IMR-90 (cell line): Measurements from ENCODE around the gene FAM168A. TPM values are rescaled to one million over a fixed set of nuclear protein-coding genes. Genes with fewer than 3 reads are reported as not detected.

ENCODE experiments used
- ATAC-seq: fragments of 200-7000 bp; cut with Tn5 transposase; 2 replicates; pipeline ENCODE4 v1.9.1; 2020; ENCODE audit warnings: low read depth, mild to moderate bottlenecking, moderate library complexity
- BruUV-seq: library from RNA; stranded (reverse); fragments of 400-500 nt; replicated peaks from 2 replicates; lab custom pipeline; 2021; lab: Mats Ljungman, UMichigan
- CTCF ChIA-PET: fragments of 300-600 bp; formaldehyde crosslinking; extraction: SDS; loops from one replicate; lab custom pipeline; 2021; ENCODE audit warnings: antibody characterized with exemption; lab: Yijun Ruan, JAX
- POLR2A ChIA-PET: fragments of 300-600 bp; sonication (Branson Sonifier 250); formaldehyde crosslinking; loops from one replicate; lab custom pipeline; 2022; ENCODE audit warnings: antibody characterized with exemption; ENCODE audit not compliant: unreplicated experiment; lab: Charles Lee
- DNase-seq: peaks from one replicate; pipeline ENCODE4 v3.0.0; 2013
- H2AFZ ChIP-seq: replicated peaks from 2 replicates; pipeline ENCODE3; 2013; ENCODE audit warnings: low read length, mild to moderate bottlenecking; ENCODE audit not compliant: poor library complexity
- H2AK5ac ChIP-seq: 2 replicates; pipeline ENCODE4 v1.6.1; 2013; ENCODE audit warnings: low read depth, low read length, inconsistent platforms
- H2AK9ac ChIP-seq: replicated peaks from 2 replicates; pipeline ENCODE3; 2013; ENCODE audit warnings: mild to moderate bottlenecking, low read depth, low read length, moderate library complexity; ENCODE audit not compliant: poor library complexity
- H2BK120ac ChIP-seq: 2 replicates; pipeline ENCODE4 v1.6.1; 2013; ENCODE audit warnings: low read depth, low read length, inconsistent platforms
- H2BK15ac ChIP-seq: 3 replicates; pipeline ENCODE4 v1.6.1; 2013; ENCODE audit warnings: low read depth, low read length, inconsistent platforms
- H2BK20ac ChIP-seq: 2 replicates; pipeline ENCODE4 v1.6.1; 2013; ENCODE audit warnings: low read depth, mild to moderate bottlenecking, inconsistent platforms, low read length, moderate library complexity
- H2BK5ac ChIP-seq: 2 replicates; pipeline ENCODE4 v1.6.1; 2013; ENCODE audit warnings: mild to moderate bottlenecking, low read depth, low read length, inconsistent platforms; ENCODE audit not compliant: poor library complexity, severe bottlenecking
- H3K14ac ChIP-seq: replicated peaks from 2 replicates; pipeline ENCODE4 v1.6.1; 2013; ENCODE audit warnings: low read depth, low read length, inconsistent platforms
- H3K18ac ChIP-seq: 2 replicates; pipeline ENCODE4 v1.6.1; 2013; ENCODE audit warnings: low read depth, low read length, control low read depth
- H3K23ac ChIP-seq: 2 replicates; pipeline ENCODE4 v1.6.1; 2013; ENCODE audit warnings: low read depth, low read length, inconsistent platforms
- H3K27ac ChIP-seq: 2 replicates; pipeline ENCODE4 v1.5.1; 2013; ENCODE audit warnings: mild to moderate bottlenecking, control low read depth, low read length; ENCODE audit not compliant: insufficient read depth
- H3K27me3 ChIP-seq: 2 replicates; pipeline ENCODE4 v1.6.1; 2013; ENCODE audit warnings: low read length; ENCODE audit not compliant: control insufficient read depth, insufficient read depth
- H3K36me3 ChIP-seq: 2 replicates; pipeline ENCODE4 v1.6.1; 2013; ENCODE audit warnings: low read length, mixed read lengths; ENCODE audit not compliant: control insufficient read depth, insufficient read depth
- H3K4ac ChIP-seq: 2 replicates; pipeline ENCODE4 v1.6.1; 2013; ENCODE audit warnings: low read depth, low read length, inconsistent platforms
- H3K4me1 ChIP-seq: 2 replicates; pipeline ENCODE4 v1.6.1; 2013; ENCODE audit warnings: low read length, mixed read lengths; ENCODE audit not compliant: control insufficient read depth, insufficient read depth
- H3K4me2 ChIP-seq: 2 replicates; pipeline ENCODE4 v1.6.1; 2013; ENCODE audit warnings: low read depth, mild to moderate bottlenecking, control low read depth, low read length, moderate library complexity
- H3K4me3 ChIP-seq: 2 replicates; pipeline ENCODE4 v1.5.1; 2013; ENCODE audit warnings: low read depth, mild to moderate bottlenecking, control low read depth, low read length, moderate library complexity; ENCODE audit not compliant: insufficient read depth
- H3K56ac ChIP-seq: 2 replicates; pipeline ENCODE4 v1.6.1; 2013; ENCODE audit warnings: low read length, inconsistent platforms; ENCODE audit not compliant: insufficient read depth; ENCODE audit errors: extremely low read depth
- H3K79me1 ChIP-seq, 2 experiments: 2 replicates each; pipeline ENCODE4 v1.6.1; 2013; ENCODE audit warnings: low read length in 2 of 2, inconsistent platforms in 1 of 2, low read depth in 1 of 2
- H3K9ac ChIP-seq: 2 replicates; pipeline ENCODE4 v1.6.1; 2013; ENCODE audit warnings: low read depth, low read length, control low read depth
- H3K9me1 ChIP-seq: 2 replicates; pipeline ENCODE4 v1.6.1; 2013; ENCODE audit warnings: low read length, inconsistent platforms; ENCODE audit not compliant: insufficient read depth
- H3K9me3 ChIP-seq: 2 replicates; pipeline ENCODE4 v1.6.1; 2013; ENCODE audit warnings: low read length; ENCODE audit not compliant: control insufficient read depth, insufficient read depth
- H4K20me1 ChIP-seq: 2 replicates; pipeline ENCODE4 v1.6.1; 2013; ENCODE audit warnings: low read length, inconsistent platforms; ENCODE audit not compliant: insufficient read depth
- H4K5ac ChIP-seq: 2 replicates; pipeline ENCODE4 v1.6.1; 2013; ENCODE audit warnings: mild to moderate bottlenecking, low read depth, low read length, control low read depth
- H4K8ac ChIP-seq, 2 experiments: 2 replicates each; pipeline ENCODE4 v1.6.1; 2013; ENCODE audit warnings: low read depth in 2 of 2, low read length in 2 of 2, control low read depth in 1 of 2, inconsistent platforms in 1 of 2
- H4K91ac ChIP-seq: 2 replicates; pipeline ENCODE4 v1.6.1; 2013; ENCODE audit warnings: low read depth, low read length, inconsistent platforms; ENCODE audit not compliant: insufficient read depth
- CEBPB ChIP-seq: IDR thresholded peaks from 2 replicates; pipeline ENCODE4 v1.6.1; 2012; ENCODE audit warnings: low read depth, low read length, improper control_type of control experiment
- NFE2L2 ChIP-seq: fragments of 150-350 bp; IDR thresholded peaks from 2 replicates; pipeline ENCODE4 v1.6.1; 2016; ENCODE audit warnings: low read depth, mild to moderate bottlenecking, low read length
- WGBS, 2 experiments: methylation state at CpG; one replicate each; pipeline versions ENCODE4 v1.1.5 to v1.1.7; 2013; ENCODE audit warnings: missing lambda C conversion rate in 2 of 2; ENCODE audit not compliant: insufficient read length in 1 of 2; ENCODE audit errors: extremely low coverage in 2 of 2; 5-methylcytosine and 5-hydroxymethylcytosine counted together
- dilution Hi-C: fragments of 300-500 bp; cut with HindIII; formaldehyde crosslinking; loops from one replicate; pipeline ENCODE4 v1.14.3; 2018; ENCODE audit warnings: low sequenced_read_pairs; ENCODE audit not compliant: unreplicated experiment
- in situ Hi-C: fragments of 300-500 bp; cut with MboI; formaldehyde crosslinking; loops from 3 replicates; pipeline ENCODE4 v1.14.3; 2019; ENCODE audit warnings: low sequenced_read_pairs, inconsistent platforms, mixed read lengths
- intact Hi-C: fragments of 100-400 bp; cut with micrococcal nuclease; formaldehyde crosslinking; loops from 2 replicates; pipeline ENCODE4 v1.10.0; 2022
- polyA plus RNA-seq, 3 experiments: library from polyadenylated mRNA; depleted of rRNA; stranded (reverse); fragments of >200 nt; gene quantifications; 2 replicates each; pipeline ENCODE4 v1.2.3, GENCODE V29; 2012; ENCODE audit warnings: low replicate concordance in 1 of 3
- total RNA-seq: library from RNA; depleted of rRNA; stranded (reverse); fragments of >200 nt; gene quantifications from 2 replicates; pipeline ENCODE4 v1.2.3, GENCODE V29; 2012

Gene FAM168A
- total and polyA plus RNA-seq, 2 of the 4 experiments (the other 2 are of a cell fraction), result 13.1 to 22.8 TPM

DNA sequence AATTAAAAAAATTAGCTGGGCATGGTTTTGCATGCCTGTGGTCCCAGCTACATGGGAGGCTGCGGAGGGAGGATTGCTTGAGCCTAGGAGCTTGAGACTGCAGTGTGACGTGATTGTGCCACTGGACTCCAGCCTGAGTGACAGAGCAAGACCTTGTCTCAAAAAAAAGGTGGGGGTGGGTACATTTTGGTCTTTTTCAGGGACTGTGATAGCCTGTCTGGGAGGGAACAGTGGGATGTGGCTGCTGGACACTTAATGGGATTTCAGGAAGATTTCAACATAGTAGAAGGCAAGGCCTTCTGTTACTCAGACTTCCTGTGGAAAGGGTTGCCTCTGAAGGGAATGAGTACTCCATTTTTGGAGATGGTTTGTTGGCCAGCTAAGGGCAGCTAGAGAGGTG, 181.1 kb downstream of the FAM168A start:
- peak; percentile 39 for DNase-seq
- H2AK9ac ChIP-seq, result no peak overlapping the region
- H2AFZ ChIP-seq, result no peak overlapping the region
- ATAC-seq, result peak; percentile 27; the same call in 1 of the 2 replicates
- H3K23ac ChIP-seq, result 0 out of 2 replicates have a peak overlapping the region, but pooled peaks have one; percentile 31
- no TSS peak for BruUV-seq
- peak overlapping the region; percentile 77 for H3K14ac ChIP-seq
- H3K9ac ChIP-seq, result no peak overlapping the region
- no peak overlapping the region for H4K8ac ChIP-seq
- no peak overlapping the region for H2BK120ac ChIP-seq
- no peak overlapping the region; the same call in 1 of the 2 replicates for H3K4me2 ChIP-seq
- no peak overlapping the region for H3K56ac ChIP-seq
- no peak for TF ChIP-seq NFE2L2
- TF ChIP-seq CEBPB, result peak; percentile 70; the same call in 1 of the 2 replicates
- no peak overlapping the region for H2BK5ac ChIP-seq
- H3K36me3 ChIP-seq, result peaks cover 7% of the 10 kb centered on the region
- no peak overlapping the region for H3K27ac ChIP-seq
- no peaks in the 10 kb centered on the region for H3K27me3 ChIP-seq
- H4K91ac ChIP-seq, result no peak overlapping the region
- peaks cover 8% of the 10 kb centered on the region for H3K4me1 ChIP-seq
- H3K79me1 ChIP-seq, result peaks cover 5 to 13% of the 10 kb centered on the region in 2 experiments; a peak in 2 of 4 replicates
- ChIA-PET POLR2A (no interaction called here), CTCF (interaction anchor here (0.6 to 0.7 kb wide), 2 partner anchors 16 to 26 kb away, joined by 3 to 4 read pairs; no protein-coding TSS in a partner anchor)
- in situ Hi-C loops, result no loop called here
- no peak overlapping the region for H3K4ac ChIP-seq
- dilution Hi-C loops, result no loop called here
- H3K4me3 ChIP-seq, result no peak overlapping the region
- H3K9me1 ChIP-seq, result peaks cover 10% of the 10 kb centered on the region; the same call in 1 of the 2 replicates
- H4K20me1 ChIP-seq, result no peaks in the 10 kb centered on the region
- no peaks in the 10 kb centered on the region for H3K9me3 ChIP-seq
- no peak overlapping the region for H3K18ac ChIP-seq
- H2BK20ac ChIP-seq, result no peak overlapping the region
- peak overlapping the region; percentile 18; the same call in 1 of the 2 replicates for H2AK5ac ChIP-seq
- H2BK15ac ChIP-seq, result no peak overlapping the region
- H4K5ac ChIP-seq, result no peak overlapping the region; the same call in 1 of the 2 replicates
- intact Hi-C loops, result no loop called here
- 100% methylated on average over 1 of the region's 2 CpGs; no CpG with 5 or more reads in 1 of the 2 experiments for WGBS, 2 experiments
